Activated naive CD4-positive, alpha-beta T cell treated with anti-CD3 and anti-CD28 coated beads for 36 hours (primary cell): ENCODE results near the gene GGT7. TPM values are rescaled to one million over a fixed set of nuclear protein-coding genes. Genes with fewer than 3 reads are reported as not detected.

ENCODE experiments used
- CTCF ChIA-PET: fragments of 350-600 bp; sonication (Branson Sonifier 250); formaldehyde crosslinking; loops from one replicate; lab custom pipeline; 2021; ENCODE audit warnings: antibody characterized with exemption; lab: Charles Lee
- DNase-seq: peaks from one replicate; pipeline ENCODE4 v3.0.0-alpha.2; 2020
- H3K27ac Mint-ChIP-seq: one replicate; pipeline ENCODE4 v1.8.0; 2021; ENCODE audit warnings: mild to moderate bottlenecking, mixed read lengths
- H3K27me3 Mint-ChIP-seq: one replicate; pipeline ENCODE4 v1.8.0; 2021; ENCODE audit warnings: low read depth, mixed read lengths
- H3K36me3 Mint-ChIP-seq: one replicate; pipeline ENCODE4 v1.8.0; 2021; ENCODE audit warnings: low read depth, mixed read lengths
- H3K4me1 Mint-ChIP-seq: one replicate; pipeline ENCODE4 v1.8.0; 2021; ENCODE audit warnings: low read depth, mixed read lengths
- H3K4me3 Mint-ChIP-seq: one replicate; pipeline ENCODE4 v1.8.0; 2021; ENCODE audit warnings: mild to moderate bottlenecking, moderate library complexity, mixed read lengths
- H3K9me3 Mint-ChIP-seq: one replicate; pipeline ENCODE4 v1.8.0; 2021; ENCODE audit warnings: mixed read lengths
- intact Hi-C: fragments of 100-400 bp; cut with micrococcal nuclease; formaldehyde crosslinking; loops from one replicate; pipeline ENCODE4 v1.15.1; 2023
- total RNA-seq, 2 experiments: library from RNA; stranded (reverse); gene quantifications; one replicate each; pipeline ENCODE4 v1.2.3, GENCODE V29; 2021

The GGT7 gene
- total RNA-seq, 2 experiments from 2014 or later = 14.8 to 15.0 TPM

DNA sequence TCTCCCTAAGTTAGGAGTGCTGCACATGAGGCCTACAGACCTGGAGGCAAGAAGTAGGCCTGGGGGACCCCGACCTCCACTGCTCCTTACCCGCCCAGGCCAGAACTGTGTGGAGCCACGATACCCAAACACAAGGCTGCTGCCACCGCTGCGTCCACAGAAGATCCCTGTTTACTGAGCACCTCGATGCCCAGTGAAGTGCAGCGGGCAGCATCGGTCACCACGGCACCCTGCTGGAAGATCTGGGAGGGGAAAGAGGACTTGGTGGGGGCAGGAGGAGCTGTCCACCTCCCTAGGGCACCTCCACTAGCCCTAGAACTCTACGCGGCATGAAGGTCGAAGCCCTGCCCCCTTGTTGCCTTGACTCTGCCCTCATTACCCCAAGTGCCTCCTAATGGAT, 9.9 kb downstream of the GGT7 start:
- Mint-ChIP-seq H3K27ac (no peak overlapping the region), H3K4me1 (no peaks in the 10 kb centered on the region), H3K4me3 (no peak overlapping the region), H3K9me3 (no peaks in the 10 kb centered on the region), H3K27me3 (no peaks in the 10 kb centered on the region), H3K36me3 (peaks cover 6% of the 10 kb centered on the region)
- CTCF ChIA-PET = interaction anchor here (0.6 kb wide), 1 partner anchor 10 kb away, joined by 4 read pairs; the partner anchor contains the start of gene GGT7
- DNase-seq = no peak
- intact Hi-C loops = no loop called here

GRCh38 chr20:34861386-34862084, 11.1 kb downstream of the GGT7 start:
- CTCF ChIA-PET = interaction anchor here (0.6 to 0.7 kb wide), 2 partner anchors 98 to 224 kb away, joined by 3 to 4 read pairs; no protein-coding TSS in a partner anchor
- Mint-ChIP-seq H3K4me1 (no peaks in the 10 kb centered on the region), H3K27me3 (no peaks in the 10 kb centered on the region), H3K36me3 (peaks cover 9% of the 10 kb centered on the region), H3K4me3 (no peak overlapping the region), H3K9me3 (no peaks in the 10 kb centered on the region), H3K27ac (no peak overlapping the region)
- intact Hi-C loops = no loop called here
- DNase-seq = no peak

DNA sequence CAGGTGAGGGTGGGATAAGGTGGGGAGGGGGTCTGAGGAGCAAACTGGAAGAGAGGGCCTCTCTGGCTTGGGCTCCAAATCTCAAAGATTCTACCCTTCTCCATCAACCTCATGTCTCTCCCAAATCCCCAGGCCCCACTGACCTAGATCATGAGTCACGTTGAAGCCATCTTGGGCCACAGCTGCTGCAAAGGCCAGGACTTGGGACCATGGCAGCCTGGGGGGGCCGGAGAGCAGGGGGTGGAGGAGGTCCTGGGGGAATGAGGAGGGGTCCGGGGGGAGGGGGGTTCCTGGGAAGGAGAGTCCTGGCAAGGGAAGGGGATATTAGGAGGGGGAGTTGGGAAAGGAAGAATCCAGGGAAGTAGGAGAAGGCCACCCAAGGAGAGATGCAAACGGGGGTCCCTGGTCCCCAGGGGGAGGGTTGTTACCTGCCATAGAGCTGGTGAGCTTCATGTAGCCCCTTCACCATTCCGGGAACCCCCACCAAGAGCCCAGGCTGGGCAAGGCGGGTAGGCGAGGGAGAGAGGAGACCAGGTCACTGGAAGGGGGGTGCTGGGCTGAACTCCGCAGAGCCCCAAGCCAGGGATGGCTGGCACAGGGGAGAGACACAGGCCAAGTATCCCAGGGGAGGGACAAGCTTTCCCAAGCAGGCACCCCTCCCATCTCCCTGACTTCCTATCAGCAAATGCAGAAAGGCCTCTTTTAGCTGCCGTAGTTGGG, 12.7 kb downstream of the GGT7 start:
- no peaks in the 10 kb centered on the region for H3K27me3 Mint-ChIP-seq
- peaks cover 9% of the 10 kb centered on the region for H3K36me3 Mint-ChIP-seq
- CTCF ChIA-PET = no interaction called here
- H3K4me3 Mint-ChIP-seq = no peak overlapping the region
- intact Hi-C loops = no loop called here
- no peak for DNase-seq
- H3K4me1 Mint-ChIP-seq = no peaks in the 10 kb centered on the region
- no peak overlapping the region for H3K27ac Mint-ChIP-seq
- H3K9me3 Mint-ChIP-seq = no peaks in the 10 kb centered on the region

- CTCF ChIA-PET = interaction anchor here (0.6 kb wide), 1 partner anchor 230 kb away, joined by 3 read pairs; no protein-coding TSS in a partner anchor
- no peak for DNase-seq
- no peak overlapping the region for H3K27ac Mint-ChIP-seq
- no peaks in the 10 kb centered on the region for H3K9me3 Mint-ChIP-seq
- H3K27me3 Mint-ChIP-seq = no peaks in the 10 kb centered on the region
- intact Hi-C loops = no loop called here
- H3K4me1 Mint-ChIP-seq = no peaks in the 10 kb centered on the region
- peaks cover 9% of the 10 kb centered on the region for H3K36me3 Mint-ChIP-seq
- no peak overlapping the region for H3K4me3 Mint-ChIP-seq
Measured at GRCh38 chr20:34859367-34859766, 13.3 kb downstream of the GGT7 start.

DNA sequence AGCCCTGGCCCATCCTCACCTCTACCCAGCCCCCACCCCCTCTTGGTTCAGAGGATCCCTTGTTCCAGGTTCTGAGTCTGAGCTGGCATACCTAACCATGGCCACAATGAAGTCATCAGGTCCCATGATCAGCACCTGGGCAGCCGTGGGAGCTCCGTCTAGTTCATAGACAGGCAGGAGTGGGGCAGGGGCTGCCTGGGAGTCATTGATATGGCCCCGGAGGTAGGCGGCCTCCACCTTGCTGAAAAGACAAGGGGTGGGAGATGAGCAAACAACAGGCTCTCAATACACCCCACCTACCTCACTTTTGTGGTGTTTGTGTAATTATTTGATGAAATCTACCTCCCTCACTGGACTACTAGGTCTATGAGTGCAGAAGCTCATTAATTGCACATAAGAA, 20.4 kb downstream of the GGT7 start:
- Mint-ChIP-seq H3K27me3 (no peaks in the 10 kb centered on the region), H3K36me3 (peaks cover 5% of the 10 kb centered on the region), H3K27ac (no peak overlapping the region), H3K9me3 (no peaks in the 10 kb centered on the region), H3K4me3 (no peak overlapping the region), H3K4me1 (no peaks in the 10 kb centered on the region)
- no peak for DNase-seq
- CTCF ChIA-PET = no interaction called here
- intact Hi-C loops = no loop called here

DNA sequence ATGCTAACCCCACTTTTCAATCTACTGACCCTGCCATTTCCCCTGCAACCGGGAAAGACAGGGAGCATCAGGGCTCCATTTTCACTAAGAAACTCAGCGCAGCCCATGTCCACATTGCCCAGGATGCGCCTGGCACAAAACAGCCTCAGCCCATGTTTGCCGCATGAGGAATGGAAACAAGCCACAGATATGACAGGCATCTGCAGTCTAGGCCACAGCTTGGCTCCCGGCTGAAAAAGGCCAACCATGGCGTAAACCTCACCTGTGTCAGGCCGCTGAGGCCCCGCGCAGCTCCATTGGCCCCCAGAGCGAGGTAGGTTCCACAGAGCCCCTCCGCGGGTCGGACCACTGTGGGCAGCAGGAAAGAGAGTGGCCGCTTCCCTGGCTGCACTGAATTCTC, 21.7 kb downstream of the GGT7 start:
- Mint-ChIP-seq H3K27me3 (no peaks in the 10 kb centered on the region), H3K36me3 (peaks cover 2% of the 10 kb centered on the region), H3K27ac (no peak overlapping the region), H3K4me1 (no peaks in the 10 kb centered on the region), H3K9me3 (no peaks in the 10 kb centered on the region), H3K4me3 (no peak overlapping the region)
- intact Hi-C loops = no loop called here
- no peak for DNase-seq
- CTCF ChIA-PET = no interaction called here

DNA sequence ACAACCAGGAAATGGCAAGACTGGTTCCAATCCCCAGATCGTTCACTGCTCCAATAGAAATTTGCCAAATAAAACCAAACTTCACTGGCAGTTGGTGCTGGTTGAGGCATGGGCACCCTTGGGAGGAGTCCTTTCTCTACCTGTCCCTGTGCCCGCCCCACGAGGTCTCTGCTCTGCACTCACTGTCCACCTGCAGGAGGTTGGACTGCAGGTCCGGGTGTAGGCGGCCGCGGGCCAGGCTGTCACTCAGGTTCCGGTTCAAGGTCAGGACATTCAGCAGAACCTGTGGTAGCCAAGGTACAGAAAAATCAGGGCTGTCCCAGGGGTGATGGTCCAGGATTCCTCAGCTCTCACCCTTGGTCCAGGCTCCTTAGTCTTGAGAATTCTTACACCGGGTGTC, 22.9 kb downstream of the GGT7 start:
- DNase-seq = no peak
- Mint-ChIP-seq H3K36me3 (peaks cover 2% of the 10 kb centered on the region), H3K27ac (no peak overlapping the region), H3K9me3 (no peaks in the 10 kb centered on the region), H3K27me3 (no peaks in the 10 kb centered on the region), H3K4me1 (no peaks in the 10 kb centered on the region), H3K4me3 (no peak overlapping the region)
- CTCF ChIA-PET = interaction anchor here (0.6 kb wide), 2 partner anchors 90 to 1423 kb away, joined by 3 read pairs; no protein-coding TSS in a partner anchor
- intact Hi-C loops = no loop called here

DNA sequence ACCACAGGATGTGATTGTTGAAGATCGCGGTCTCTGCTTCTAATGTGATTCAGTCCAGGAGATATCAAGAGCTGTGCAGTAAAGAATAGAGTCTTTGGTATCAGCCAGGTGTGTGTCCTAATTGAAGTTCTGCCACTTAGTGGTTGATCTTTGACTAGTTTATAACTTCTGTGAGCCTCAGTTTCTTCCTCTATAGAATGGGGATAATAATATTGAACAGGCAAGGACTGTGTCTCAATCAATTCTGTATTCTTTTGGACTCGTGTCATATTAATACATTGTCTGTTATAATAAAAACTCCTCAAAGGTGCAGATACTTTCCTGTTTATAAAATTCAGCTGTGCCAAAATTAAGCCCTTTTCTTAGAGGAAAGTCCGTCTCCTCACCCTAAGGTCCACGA, 24.1 kb downstream of the GGT7 start:
- Mint-ChIP-seq H3K36me3 (peaks cover 2% of the 10 kb centered on the region), H3K27me3 (no peaks in the 10 kb centered on the region), H3K4me1 (no peaks in the 10 kb centered on the region), H3K9me3 (no peaks in the 10 kb centered on the region), H3K27ac (no peak overlapping the region), H3K4me3 (no peak overlapping the region)
- CTCF ChIA-PET = interaction anchor here (0.6 kb wide), 1 partner anchor 13 kb away, joined by 3 read pairs; no protein-coding TSS in a partner anchor
- intact Hi-C loops = no loop called here
- DNase-seq = no peak

GRCh38 chr20:34843421-34843820, 29.2 kb downstream of the GGT7 start:
- Mint-ChIP-seq H3K27ac (no peak overlapping the region), H3K4me3 (no peak overlapping the region), H3K4me1 (no peaks in the 10 kb centered on the region), H3K27me3 (no peaks in the 10 kb centered on the region), H3K9me3 (no peaks in the 10 kb centered on the region), H3K36me3 (no peaks in the 10 kb centered on the region)
- intact Hi-C loops = no loop called here
- CTCF ChIA-PET = interaction anchor here (0.7 kb wide), 1 partner anchor 398 kb away, joined by 6 read pairs; no protein-coding TSS in a partner anchor
- no peak for DNase-seq

DNA sequence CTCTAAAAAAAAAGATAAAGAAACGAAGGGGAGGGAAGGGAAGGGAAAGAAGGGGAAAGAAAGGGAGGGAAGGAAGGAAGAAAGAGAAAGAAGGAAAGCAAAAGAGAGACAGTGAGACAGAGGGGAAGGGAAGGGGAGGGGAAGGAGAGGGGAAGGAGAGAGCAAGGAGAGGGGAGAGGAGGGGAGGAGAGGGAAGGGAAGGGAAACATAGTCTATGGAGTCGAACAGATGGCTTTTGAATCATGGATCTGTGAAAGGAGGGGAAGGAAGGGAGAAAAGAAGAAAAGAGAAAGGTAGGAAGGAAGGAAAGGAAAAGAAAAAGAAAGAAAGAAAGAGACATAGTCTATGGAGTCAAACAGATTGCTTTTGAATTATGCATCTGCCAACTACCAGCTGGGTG, 30.5 kb downstream of the GGT7 start:
- H3K27me3 Mint-ChIP-seq = no peaks in the 10 kb centered on the region
- no peak for DNase-seq
- H3K36me3 Mint-ChIP-seq = no peaks in the 10 kb centered on the region
- no peak overlapping the region for H3K4me3 Mint-ChIP-seq
- CTCF ChIA-PET = interaction anchor here (1.2 kb wide), 1 partner anchor 9 kb away, joined by 4 read pairs; no protein-coding TSS in a partner anchor
- no peaks in the 10 kb centered on the region for H3K9me3 Mint-ChIP-seq
- H3K4me1 Mint-ChIP-seq = no peaks in the 10 kb centered on the region
- no peak overlapping the region for H3K27ac Mint-ChIP-seq
- intact Hi-C loops = no loop called here

GRCh38 chr20:34834459-34834893, 38.2 kb downstream of the GGT7 start:
- CTCF ChIA-PET = interaction anchor here (0.6 to 1.5 kb wide), 4 partner anchors 92 to 145 kb away, joined by 3 read pairs; partner anchors contain the start of genes GSS and MYH7B
- Mint-ChIP-seq H3K4me1 (no peaks in the 10 kb centered on the region), H3K9me3 (no peaks in the 10 kb centered on the region), H3K36me3 (no peaks in the 10 kb centered on the region), H3K4me3 (no peak overlapping the region), H3K27me3 (peaks cover 7% of the 10 kb centered on the region), H3K27ac (no peak overlapping the region)
- no peak for DNase-seq
- intact Hi-C loops = loop anchor here (1.0 to 2.0 kb wide), 4 partner anchors 38 to 374 kb away; partner anchors contain the start of genes GGT7, GSS and MYH7B

- Mint-ChIP-seq H3K4me3 (no peak overlapping the region), H3K36me3 (no peaks in the 10 kb centered on the region), H3K9me3 (no peaks in the 10 kb centered on the region), H3K4me1 (no peaks in the 10 kb centered on the region), H3K27me3 (peaks cover 7% of the 10 kb centered on the region), H3K27ac (no peak overlapping the region)
- intact Hi-C loops = no loop called here
- DNase-seq = no peak
- CTCF ChIA-PET = interaction anchor here (1.0 to 1.1 kb wide), 2 partner anchors 264 to 377 kb away, joined by 3 to 5 read pairs; no protein-coding TSS in a partner anchor
Measured at GRCh38 chr20:34831936-34832335, 40.7 kb downstream of the GGT7 start.
